HG03439 (cell line): ENCODE measurements around the gene SERPINF2.
"Not testable (repeated sequence)": the region's sequence is repeated elsewhere in the genome, so short reads cannot be mapped to it uniquely, and the experiment has no call there.

Experiments
- ATAC-seq: cut with Tn5 transposase; IDR thresholded peaks from one replicate; pipeline ENCODE4 v1.9.1; 2021; ENCODE audit warnings: mild to moderate bottlenecking, moderate library complexity; ENCODE audit not compliant: unreplicated experiment

The SERPINF2 gene

GRCh38 chr17:1762233-1762900 is 19.7 kb downstream of the SERPINF2 start:
- ATAC-seq = no peak

DNA sequence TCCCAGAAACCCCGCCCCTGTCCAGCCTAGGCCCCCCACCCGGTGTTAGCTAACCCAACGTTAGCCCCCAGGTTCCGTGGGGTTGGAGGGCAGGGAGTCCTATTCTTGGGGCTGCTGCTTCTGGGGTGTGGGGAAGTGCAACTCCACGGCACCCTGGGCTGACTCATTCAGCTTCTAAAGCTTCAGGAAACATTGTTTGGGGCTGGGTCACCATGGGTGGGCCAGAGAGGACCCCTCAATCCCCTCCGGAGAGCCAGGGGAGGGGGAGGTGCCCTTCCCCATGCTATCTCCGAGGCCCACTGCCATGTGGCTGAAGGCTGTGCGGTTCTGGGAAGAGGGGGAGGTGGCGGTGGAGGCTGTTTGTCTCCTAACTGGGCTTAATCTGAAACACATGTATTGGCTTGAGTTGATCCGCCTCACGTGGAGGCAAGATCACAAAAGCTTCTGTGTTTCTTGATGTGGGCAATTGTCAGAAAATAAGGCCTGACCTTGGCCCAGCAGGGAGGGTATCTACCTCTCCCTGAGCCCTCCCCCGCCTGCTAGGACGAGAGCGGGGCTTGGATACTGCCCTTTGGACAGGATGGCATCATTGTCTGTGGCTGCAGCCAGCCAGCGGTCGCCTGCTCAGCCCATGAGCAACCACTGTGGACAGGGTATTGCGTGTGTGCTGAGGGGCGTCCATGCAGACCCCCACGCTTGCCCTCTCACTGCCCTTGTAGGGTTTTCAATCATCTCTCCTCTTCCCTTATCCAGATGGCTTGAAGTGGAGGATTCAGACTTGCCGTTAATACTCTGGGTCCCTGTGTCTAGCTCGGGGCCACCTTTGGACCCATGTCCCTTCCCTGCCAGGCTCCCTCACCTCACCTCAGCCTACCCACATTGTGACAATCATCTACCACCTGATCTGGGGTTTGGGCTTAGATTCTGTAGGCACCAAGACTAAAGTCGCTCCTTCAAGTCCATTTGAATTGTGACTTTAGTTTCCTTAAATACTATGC is 20.5 kb downstream of the SERPINF2 start:
- ATAC-seq = no peak

DNA sequence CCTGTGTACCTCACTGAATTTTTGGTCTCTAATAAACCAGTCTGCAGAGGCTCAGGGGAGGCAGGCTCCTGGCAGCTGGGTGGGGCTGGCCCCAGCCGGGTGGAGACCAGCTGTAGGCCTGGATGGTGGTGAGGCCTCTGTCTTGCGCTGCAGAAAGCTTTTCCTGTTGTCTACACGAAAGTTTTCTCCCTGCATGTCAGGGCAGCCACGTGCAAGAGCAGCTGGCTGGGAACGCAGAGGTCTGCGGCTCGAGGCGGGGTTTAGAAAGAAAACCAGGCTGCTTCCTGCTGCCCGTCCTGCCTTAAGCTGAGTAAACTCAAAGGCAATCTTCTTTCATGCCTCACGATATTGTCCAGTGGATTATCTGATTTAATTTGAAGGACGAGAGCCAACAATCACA is 21.6 kb downstream of the SERPINF2 start:
- no peak for ATAC-seq

- ATAC-seq = not testable (repeated sequence)
Observed at GRCh38 chr17:1764705-1765104, 22.0 kb downstream of the SERPINF2 start.

- no peak for ATAC-seq
Observed at GRCh38 chr17:1765576-1765975, 22.9 kb downstream of the SERPINF2 start.

- ATAC-seq = no peak
Observed at GRCh38 chr17:1766382-1767135, 23.9 kb downstream of the SERPINF2 start.

DNA sequence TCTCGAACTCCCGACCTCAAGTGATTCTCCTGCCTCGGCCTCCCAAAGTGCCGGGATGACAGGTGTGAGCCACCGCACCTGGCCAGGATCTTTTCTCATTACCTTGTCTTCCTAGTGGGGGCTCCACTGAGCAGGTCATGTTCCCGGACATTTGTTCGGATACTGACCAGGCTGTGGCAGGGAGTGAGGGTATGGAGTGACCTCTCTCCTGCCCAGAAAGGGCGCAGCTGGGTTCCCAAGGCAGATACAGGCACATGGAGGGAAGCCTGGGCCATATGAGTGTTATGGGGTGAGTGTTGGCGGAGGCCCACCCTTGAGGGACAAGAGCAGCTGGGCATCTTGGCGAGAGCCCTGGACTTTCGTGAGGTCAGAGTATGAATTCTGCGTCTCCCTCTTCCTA is 24.7 kb downstream of the SERPINF2 start:
- no peak for ATAC-seq

- no peak for ATAC-seq
Observed at GRCh38 chr17:1769822-1770477, 27.3 kb downstream of the SERPINF2 start.

DNA sequence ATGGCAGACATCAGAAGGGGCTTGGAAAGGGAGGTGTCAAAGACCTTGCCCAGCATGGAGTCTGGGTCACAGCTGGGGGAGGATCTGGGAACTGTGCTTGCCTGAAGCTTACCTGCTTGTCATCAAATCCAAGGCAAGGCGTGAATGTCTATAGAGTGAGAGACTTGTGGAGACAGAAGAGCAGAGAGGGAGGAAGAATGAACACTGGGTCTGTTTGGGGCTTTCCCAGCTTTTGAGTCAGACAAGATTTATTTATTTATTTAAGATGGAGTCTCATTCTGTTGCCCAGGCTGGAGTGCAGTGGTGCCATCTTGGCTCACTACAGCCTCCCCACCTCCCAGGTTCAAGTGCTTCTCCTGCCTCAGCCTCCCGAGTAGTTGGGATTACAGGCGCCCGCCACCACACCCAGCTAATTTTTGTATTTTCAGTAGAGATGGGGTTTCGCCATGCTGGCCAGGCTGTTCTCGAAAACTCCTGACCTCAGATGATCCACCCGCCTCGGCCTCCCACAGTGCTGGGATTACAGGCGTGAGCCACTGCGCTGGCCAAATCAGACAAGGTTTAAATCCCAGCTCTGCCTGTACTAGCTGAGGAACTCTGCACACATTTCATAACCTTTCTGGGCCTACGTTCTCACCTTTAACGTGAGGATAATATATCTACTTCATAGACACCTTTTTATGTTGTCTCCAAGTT is 30.5 kb downstream of the SERPINF2 start:
- not testable (repeated sequence) for ATAC-seq

GRCh38 chr17:1773696-1774181 is 31.1 kb downstream of the SERPINF2 start:
- no peak for ATAC-seq

DNA sequence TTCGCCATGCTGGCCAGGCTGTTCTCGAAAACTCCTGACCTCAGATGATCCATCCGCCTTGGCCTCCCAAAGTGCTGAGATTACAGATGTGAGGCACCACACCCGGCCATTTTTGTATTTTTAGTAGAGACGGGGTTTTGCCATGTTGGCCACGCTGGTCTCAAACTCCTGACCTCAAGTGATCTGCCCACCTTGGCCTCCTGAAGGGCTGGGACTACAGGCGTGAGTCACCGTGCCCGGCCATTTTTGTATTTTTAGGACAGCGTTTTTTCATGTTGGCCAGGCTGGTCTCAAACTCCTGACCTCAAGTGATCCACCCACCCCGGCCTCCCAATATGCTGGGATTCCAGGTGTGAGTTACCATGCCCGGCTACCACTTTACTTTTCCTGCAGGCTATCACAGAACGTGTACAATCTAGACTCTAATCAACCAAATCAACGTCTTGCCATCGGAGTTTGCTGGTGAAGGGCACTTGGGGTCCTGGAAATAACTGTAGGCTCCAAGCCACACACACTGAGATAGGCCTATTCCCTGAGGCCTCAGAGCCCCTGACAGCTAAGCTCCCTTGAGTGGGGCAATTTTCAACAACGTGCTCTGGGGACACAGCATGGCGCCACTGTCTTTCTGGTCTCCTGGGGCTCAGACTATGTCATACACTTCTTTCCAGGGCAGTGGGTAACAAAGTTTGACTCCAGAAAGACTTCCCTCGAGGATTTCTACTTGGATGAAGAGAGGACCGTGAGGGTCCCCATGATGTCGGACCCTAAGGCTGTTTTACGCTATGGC is 31.9 kb downstream of the SERPINF2 start:
- ATAC-seq = no peak

GRCh38 chr17:1776328-1776727 is 33.7 kb downstream of the SERPINF2 start:
- no peak for ATAC-seq

DNA sequence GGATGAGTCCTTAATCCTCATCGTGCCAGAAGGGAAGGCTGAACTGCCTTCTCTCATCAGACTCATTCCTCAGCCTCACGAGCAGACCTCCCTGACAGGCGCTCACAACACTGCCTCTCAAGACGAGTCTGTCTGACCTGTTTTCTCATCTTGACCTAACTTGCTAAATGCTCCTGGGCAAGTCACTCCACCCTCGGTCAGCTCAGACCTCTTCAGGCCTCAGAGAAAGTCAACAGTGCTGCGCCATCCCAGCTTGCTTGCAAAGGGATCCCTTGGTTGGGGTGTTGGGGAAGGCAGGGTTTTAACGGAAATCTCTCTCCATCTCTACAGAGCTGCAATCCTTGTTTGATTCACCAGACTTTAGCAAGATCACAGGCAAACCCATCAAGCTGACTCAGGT is 34.2 kb downstream of the SERPINF2 start:
- no peak for ATAC-seq

DNA sequence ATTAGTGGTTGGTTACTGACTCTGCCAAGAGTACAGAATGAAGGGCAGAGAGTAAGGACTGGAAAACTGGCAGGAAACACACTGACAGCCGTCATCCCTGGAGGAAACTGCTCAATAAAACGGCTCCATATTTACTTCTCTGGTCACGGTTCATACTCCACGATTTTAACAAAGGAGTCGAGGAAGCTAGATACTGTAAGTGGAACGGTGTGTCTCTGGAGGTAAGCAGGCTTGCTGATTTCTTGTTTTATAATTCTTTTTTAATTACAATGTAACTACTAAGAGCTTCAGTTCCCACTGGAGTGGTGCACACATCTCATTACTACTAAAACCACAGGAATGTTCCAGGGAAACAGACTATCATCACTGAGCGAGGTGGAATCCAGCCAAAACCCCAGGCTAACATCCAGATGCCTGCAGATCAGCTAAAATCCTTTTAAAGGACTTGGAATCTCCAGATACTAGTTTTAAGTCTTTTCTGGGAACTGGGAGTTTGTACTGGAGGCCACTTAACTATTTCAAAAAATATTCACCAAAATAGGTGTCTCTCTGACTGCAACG is 37.0 kb downstream of the SERPINF2 start:
- ATAC-seq = no peak

- no peak for ATAC-seq
Observed at GRCh38 chr17:1782171-1782567, 39.5 kb downstream of the SERPINF2 start.

DNA sequence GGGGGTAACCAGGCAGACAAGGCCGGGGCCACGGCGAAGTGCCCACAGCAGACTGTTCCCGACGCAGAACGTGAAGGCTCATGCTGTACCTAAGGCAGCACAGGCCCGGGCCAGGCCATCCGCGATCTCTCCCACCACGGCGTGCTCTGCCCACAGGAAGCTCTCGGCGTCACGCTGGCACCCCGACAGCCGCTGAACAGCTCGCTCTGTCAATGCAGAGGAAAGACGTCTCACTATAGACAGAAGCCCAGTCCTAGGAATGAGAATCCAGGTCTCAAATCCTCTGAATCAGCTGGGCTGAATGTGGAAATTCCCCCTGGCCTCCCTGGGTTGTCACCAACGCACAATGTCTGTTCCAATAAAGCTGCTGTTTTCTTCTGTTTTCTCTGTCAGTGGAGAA is 40.6 kb downstream of the SERPINF2 start:
- ATAC-seq = no peak

DNA sequence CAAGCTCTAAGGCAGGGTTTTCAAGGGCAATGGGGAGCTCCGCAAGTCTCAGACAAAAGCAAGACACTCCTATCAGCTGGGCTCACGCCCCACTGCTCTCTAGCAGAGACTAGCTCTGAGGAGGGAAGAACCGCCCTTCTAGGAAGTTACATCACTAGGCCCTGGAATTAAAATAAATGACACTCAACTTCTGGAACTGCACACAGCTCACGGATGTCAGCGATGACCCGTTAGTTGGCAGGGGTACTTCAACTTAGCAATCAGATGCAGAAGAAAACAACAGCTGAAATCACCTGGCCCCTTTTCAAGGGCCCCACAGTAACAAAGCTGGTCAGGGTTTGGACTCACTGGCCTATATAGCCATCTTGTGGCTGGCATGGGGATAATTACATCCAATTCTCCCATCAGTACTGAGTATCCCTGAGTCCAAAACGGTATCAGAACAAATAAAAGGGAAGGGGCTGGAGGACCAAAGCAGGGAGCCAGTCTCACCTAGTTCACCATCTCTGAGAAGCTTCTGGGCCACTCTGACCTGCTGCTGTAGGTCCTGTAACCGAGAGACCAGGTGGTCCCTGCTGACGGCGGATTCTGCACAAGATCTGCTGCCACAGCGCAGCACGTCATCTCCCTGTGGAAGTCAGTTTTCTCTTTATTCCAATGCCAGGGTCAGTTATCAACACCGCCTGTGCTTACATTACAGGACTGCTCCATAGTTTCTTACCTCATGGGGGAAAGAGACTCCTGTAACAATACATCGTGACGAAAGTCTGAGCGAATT is 41.4 kb downstream of the SERPINF2 start:
- no peak for ATAC-seq

DNA sequence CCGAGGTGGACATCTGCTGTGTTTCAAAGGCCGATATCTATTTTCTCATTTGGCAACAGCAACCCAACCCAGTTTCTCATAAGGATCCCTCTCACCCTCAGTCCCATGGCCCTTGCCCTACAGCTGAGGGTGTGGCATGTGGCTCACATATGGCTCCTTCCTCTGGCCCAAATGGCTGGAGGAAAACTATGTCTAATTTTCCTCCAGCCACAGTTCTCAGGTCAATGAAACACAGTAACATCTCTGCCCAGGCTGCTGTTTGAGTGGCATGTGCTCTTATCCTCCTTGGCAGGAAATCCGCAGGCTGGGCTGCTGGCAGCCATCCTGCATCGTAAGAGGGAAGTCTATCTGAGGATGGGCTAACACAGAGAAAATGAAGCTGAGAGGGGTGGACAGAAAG is 43.3 kb downstream of the SERPINF2 start:
- no peak for ATAC-seq
